Adrenal gland (tissue), 12 donors: Measurements from ENCODE around the gene SLC1A2. TPM values are rescaled to one million over a fixed set of nuclear protein-coding genes. Genes with fewer than 3 reads are reported as not detected.

Experiments used
- DNase-seq, 7 donors: peaks; one replicate each; pipeline ENCODE4 v3.0.0-alpha.2; 2019 to 2020
- H3K27ac ChIP-seq, 5 donors: fragments of 200-600 bp; sonication (generic) in 4 of 5; 1 replicate in 3 of 5; 2 replicates in 2 of 5; pipeline versions ENCODE4 v1.5.1 to v1.8.0; 2016 to 2020; ENCODE audit warnings: mild to moderate bottlenecking in 1 of 5
- H3K27me3 ChIP-seq: fragments of 200-600 bp; 2 replicates; pipeline ENCODE4 v1.8.0; 2021
- H3K36me3 ChIP-seq, 2 donors: fragments of 200-600 bp; replicated peaks in 1 of 2; 1 replicate in 1 of 2; 2 replicates in 1 of 2; pipeline versions ENCODE4 v1.5.1 to v1.8.0; 2018 to 2022
- H3K4me1 ChIP-seq, 2 donors: fragments of 200-600 bp; replicated peaks in 1 of 2; 1 replicate in 1 of 2; 2 replicates in 1 of 2; pipeline versions ENCODE4 v1.5.1 to v1.8.0; 2018 to 2021
- H3K4me3 ChIP-seq, 4 donors: fragments of 200-600 bp; sonication (generic) in 3 of 4; one replicate each; pipeline ENCODE4 v1.5.1; 2016 to 2018
- H3K9me3 ChIP-seq, 3 donors: fragments of 200-600 bp; sonication (generic) in 1 of 3; replicated peaks in 1 of 3; 1 replicate in 2 of 3; 2 replicates in 1 of 3; pipeline versions ENCODE4 v1.5.1 to v1.8.0; 2016 to 2021
- CTCF ChIP-seq, 6 experiments: fragments of 450-650 bp in 4 of 6; fragments of 200-600 bp in 2 of 6; sonication (generic) in 1 of 6; IDR thresholded peaks; 1 replicate in 5 of 6; 2 replicates in 1 of 6; pipeline versions ENCODE4 v1.5.1 to v1.8.0; 2016 to 2021; ENCODE audit warnings: antibody characterized with exemption in 6 of 6, mild to moderate bottlenecking in 2 of 6, moderate library complexity in 1 of 6
- POLR2A ChIP-seq, 2 donors: fragments of 450-650 bp; IDR thresholded peaks; one replicate each; pipeline ENCODE4 v1.6.1; 2017; ENCODE audit warnings: antibody characterized with exemption in 2 of 2, mild to moderate bottlenecking in 2 of 2, moderate library complexity in 1 of 2
- WGBS, 4 donors: extraction: QIAGEN DNeasy Blood & Tissue Kit in 2 of 4; methylation state at CpG; one replicate each; pipeline versions ENCODE4 v1.1.5 to v1.1.7; 2013 to 2017; 5-methylcytosine and 5-hydroxymethylcytosine counted together
- intact Hi-C, 2 donors: fragments of 100-400 bp; cut with DNase I; formaldehyde crosslinking; loops; one replicate each; pipeline versions ENCODE4 v1.14.1 to v1.15.0; 2022 to 2023
- polyA plus RNA-seq, 3 donors: library from polyadenylated mRNA; stranded (reverse); fragments of 200-250 nt in 2 of 3; fragments of 350-450 nt in 1 of 3; fragmentation: Illumina TruSeq in 1 of 3; extraction: RNeasy Lipid Tissue Mini Kit (QIAGEN cat#74804) in 1 of 3; gene quantifications; one replicate each; pipeline ENCODE4 v1.2.3, GENCODE V29; 2013 to 2014
- total RNA-seq, 9 donors: library from RNA; depleted of rRNA in 4 of 9; stranded (reverse); fragments of >200 nt in 4 of 9; fragments of 120-200 nt in 1 of 9; fragmentation: NEBNext Ultra II Directional in 1 of 9; extraction: Animal tissue kit (Norgen Biotek cat#: 25700) in 1 of 9; gene quantifications; one replicate each; pipeline versions ENCODE4 v1.1.0 to v1.2.4, GENCODE V29; 2013 to 2023
- donor health status: healthy with polysubstance abuse.
- donor health status: Bipolar disorder and iron deficiency.
- donor health status: DM: yes; HTN: yes; CAD: no.
- donor health status: DM: no; HTN: no; CAD: no.
- donor health status: DM: no; HTN: no; CAD: no.
- donor health status: DM: yes; HTN: yes; CAD: no.

SLC1A2 gene
- total and polyA plus RNA-seq, 12 donors: 1.4 to 517 (median 8.7) TPM

DNA sequence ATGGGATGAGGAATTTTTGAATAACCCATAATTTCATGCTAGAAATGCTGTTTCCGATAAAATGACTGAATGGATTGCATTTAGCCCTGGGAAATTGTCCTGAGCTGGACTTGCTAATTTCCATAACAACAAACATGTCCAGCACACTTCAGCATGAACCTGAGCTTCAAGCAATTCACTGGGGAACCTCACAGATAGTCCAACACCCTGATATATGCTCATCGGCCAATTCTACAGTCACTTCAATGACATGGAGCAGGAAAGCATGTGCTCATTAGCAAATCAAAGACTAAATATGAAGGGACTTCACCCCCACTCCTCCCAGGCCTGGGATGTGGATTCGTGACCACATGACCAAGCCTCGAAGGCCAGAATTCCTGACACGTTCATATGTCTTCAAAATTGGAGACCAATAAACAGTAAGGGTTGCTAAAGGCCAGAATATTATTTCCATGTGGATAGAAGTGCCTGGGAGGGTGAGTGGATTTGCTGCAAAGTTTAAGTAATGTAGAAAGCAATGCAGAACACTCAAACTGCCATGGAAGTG is 131.9 kb downstream of the SLC1A2 start:
- Histone ChIP-seq H3K36me3 (no peaks in the 10 kb centered on the region), H3K9me3 (no peaks in the 10 kb centered on the region), H3K4me3 (no peak overlapping the region), H3K27me3 (no peaks in the 10 kb centered on the region), H3K4me1 (peaks cover 13 to 14% of the 10 kb centered on the region in 2 donors), H3K27ac (no peak overlapping the region)
- WGBS, 4 donors: 91 to 99% (median 95%) methylated on average over 5 of the region's 5 CpGs
- intact Hi-C loops: no loop called here
- no peak for DNase-seq
- TF ChIP-seq POLR2A (IDR thresholded peaks at IDR 0.05): no peak
- no peak for TF ChIP-seq CTCF (IDR thresholded peaks at IDR 0.05)

DNA sequence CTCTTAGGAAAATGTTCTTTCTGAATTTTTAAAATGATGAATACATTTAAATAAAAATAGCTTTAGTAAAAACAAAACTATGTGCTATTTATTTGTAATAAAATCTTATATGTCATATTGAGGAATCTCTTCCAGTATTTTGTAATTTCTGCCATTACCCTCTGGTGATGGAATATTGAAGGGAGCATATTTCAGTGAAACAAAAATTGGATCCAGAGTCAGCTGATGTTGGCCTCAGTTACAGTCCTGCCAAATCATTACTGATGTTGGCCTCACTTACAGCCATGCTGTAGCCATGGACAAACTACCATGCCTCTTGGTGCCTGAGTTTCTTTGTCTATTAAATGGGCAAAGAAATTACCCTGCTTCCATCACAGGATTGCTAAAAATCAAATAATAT is 133.2 kb downstream of the SLC1A2 start:
- Histone ChIP-seq H3K36me3 (no peaks in the 10 kb centered on the region), H3K4me3 (no peak overlapping the region), H3K27ac (no peak overlapping the region), H3K9me3 (no peaks in the 10 kb centered on the region), H3K4me1 (peaks cover 12 to 14% of the 10 kb centered on the region in 2 donors), H3K27me3 (no peaks in the 10 kb centered on the region)
- intact Hi-C loops: no loop called here
- no peak for DNase-seq
- TF ChIP-seq POLR2A (IDR thresholded peaks at IDR 0.05) (no peak), CTCF (IDR thresholded peaks at IDR 0.05) (no peak)

DNA sequence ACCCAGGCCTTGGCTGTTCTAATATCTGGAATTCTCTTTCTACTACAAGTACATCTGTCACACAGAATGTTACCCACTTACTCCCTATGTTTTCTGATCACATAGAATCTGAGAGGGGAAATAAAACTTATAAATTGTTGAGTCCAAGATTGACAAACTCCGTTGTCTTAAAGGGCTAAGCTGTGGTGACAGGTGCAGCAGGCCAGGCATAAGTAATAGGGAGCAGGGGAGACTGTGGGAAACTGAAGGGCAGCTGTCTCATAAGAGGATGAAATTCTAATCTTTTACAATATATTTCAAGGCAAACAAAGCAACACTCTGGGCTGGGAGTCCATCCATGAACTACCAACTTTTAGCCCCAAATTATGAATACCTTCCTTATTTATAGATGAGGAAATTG is 133.9 kb downstream of the SLC1A2 start:
- Histone ChIP-seq H3K27ac (no peak overlapping the region), H3K36me3 (no peaks in the 10 kb centered on the region), H3K4me1 (peaks cover 5 to 14% of the 10 kb centered on the region in 2 donors), H3K4me3 (no peak overlapping the region), H3K9me3 (no peaks in the 10 kb centered on the region), H3K27me3 (no peaks in the 10 kb centered on the region)
- no peak for DNase-seq
- TF ChIP-seq CTCF (IDR thresholded peaks at IDR 0.05) (no peak), POLR2A (IDR thresholded peaks at IDR 0.05) (no peak)
- 93 to 100% (median 97%) methylated on average over 1 of the region's 1 CpG for WGBS, 4 donors
- intact Hi-C loops: no loop called here

DNA sequence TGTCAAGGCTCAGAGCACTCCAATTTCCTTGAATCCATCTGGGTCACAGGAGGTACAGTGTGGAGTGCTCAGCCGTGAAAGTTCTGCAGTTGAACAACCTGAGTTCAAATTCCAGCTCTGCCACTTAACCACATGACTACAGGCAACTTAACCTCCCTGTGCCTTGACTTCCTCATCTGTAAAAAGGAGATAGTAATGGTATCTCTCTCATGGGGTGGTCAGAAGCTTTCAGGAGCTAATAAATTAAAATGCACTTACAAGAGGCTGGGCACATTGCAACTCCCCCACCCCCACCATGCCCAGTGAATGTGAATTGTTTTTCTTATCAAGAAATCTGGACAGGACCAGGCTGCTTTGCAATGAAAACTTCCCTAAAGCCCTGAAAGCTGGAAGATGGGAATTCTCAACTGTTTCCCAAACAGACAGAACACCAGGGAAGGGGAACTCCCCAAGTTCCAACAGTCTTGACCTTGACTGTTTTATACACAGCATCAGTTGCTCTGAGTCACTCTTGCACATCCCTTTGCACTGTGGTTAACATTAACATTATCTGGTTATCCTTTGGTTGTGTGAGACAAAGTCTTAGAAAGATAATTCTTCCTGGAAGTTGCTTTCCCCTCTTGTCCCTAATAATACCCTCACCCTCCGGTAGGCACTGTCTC is 137.0 kb downstream of the SLC1A2 start:
- H3K36me3 ChIP-seq: no peaks in the 10 kb centered on the region
- no peak for TF ChIP-seq POLR2A (IDR thresholded peaks at IDR 0.05)
- no peak for TF ChIP-seq CTCF (IDR thresholded peaks at IDR 0.05)
- H3K4me1 ChIP-seq: no peaks in the 10 kb centered on the region
- H3K4me3 ChIP-seq: no peak overlapping the region
- no peaks in the 10 kb centered on the region for H3K9me3 ChIP-seq
- DNase-seq: peak in 3 of 7 donors; percentile 33 to 48 (median 40)
- peak overlapping the region in 2 of 5 donors; percentile 38 to 49 for H3K27ac ChIP-seq
- intact Hi-C loops: no loop called here
- whole genome bisulfite sequencing, 4 donors: 59 to 84% (median 68%) methylated on average over 2 of the region's 2 CpGs
- no peaks in the 10 kb centered on the region for H3K27me3 ChIP-seq
